ENCODE data around the gene OR52B2. TPM values are rescaled to one million over a fixed set of nuclear protein-coding genes. Genes with fewer than 3 reads are reported as not detected.

The OR52B2 gene
- total and polyA plus RNA-seq, 2 of the 8 experiments (the other 6 are each of a cell fraction or from before 2014, with no cell fraction given) = 0.15 TPM; not detected in 1

DNA sequence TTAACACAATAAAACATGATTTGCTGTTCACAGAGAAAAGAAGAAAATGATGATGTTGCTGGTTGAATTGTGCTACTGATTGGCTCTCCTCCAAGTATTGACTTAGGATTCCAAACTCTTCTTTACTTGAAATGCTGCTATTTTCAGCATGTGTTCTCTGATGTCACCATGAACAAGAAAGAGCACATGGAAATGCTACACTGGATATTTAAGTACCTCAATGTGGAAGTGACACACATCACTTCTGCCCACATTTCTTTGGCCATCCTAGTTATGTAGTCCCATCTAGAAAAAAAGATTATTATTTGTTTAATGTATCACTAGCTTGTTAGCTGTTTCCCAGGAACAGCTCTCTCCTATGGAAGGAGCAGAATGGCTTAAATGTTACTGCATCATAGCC is 27.2 kb downstream of the OR52B2 start:
- Histone ChIP-seq H2BK20ac (ENCODE audit: low read length) (no peak overlapping the region), H3K79me2 (ENCODE audit: control insufficient read depth in 1 of 2, insufficient read depth in 2 of 2, low read length in 2 of 2) (no peaks in the 10 kb centered on the region), H3K4me1 (replicated peaks in 1 of 4; ENCODE audit: control insufficient read depth in 3 of 4, insufficient read depth in 4 of 4, low read length in 3 of 4) (no peaks in the 10 kb centered on the region), H3K23me2 (ENCODE audit: low read depth, low read length) (no peaks in the 10 kb centered on the region), H3K79me1 (ENCODE audit: low read depth, low read length) (no peaks in the 10 kb centered on the region), H2AK5ac (ENCODE audit: low read depth, low read length) (no peak overlapping the region), H3K4ac (replicated peaks; ENCODE audit: insufficient read length, low read depth, low read length) (no peak overlapping the region), H2BK12ac (ENCODE audit: low read depth, low read length) (no peak overlapping the region), H3K4me2 (ENCODE audit: insufficient read depth in 1 of 2, low read depth in 2 of 2, low read length in 2 of 2) (peak overlapping the region in 1 of 2 experiments; percentile 67; a peak in 1 of 4 replicates), H2BK15ac (ENCODE audit: low read length) (no peak overlapping the region), H3K18ac (ENCODE audit: extremely low read depth, low read length) (no peak overlapping the region), H4K8ac (ENCODE audit: extremely low read depth, insufficient read depth, low read length) (no peak overlapping the region), H3K9ac (replicated peaks in 1 of 4; ENCODE audit: extremely low read depth in 1 of 4, low read depth in 3 of 4, low read length in 3 of 4) (no peak overlapping the region), H3K36me3 (ENCODE audit: control insufficient read depth in 2 of 4, insufficient read depth in 4 of 4, low read length in 3 of 4) (no peaks in the 10 kb centered on the region), H3K27me3 (replicated peaks in 1 of 4; ENCODE audit: control insufficient read depth in 3 of 4, extremely low read depth in 1 of 4, insufficient read depth in 3 of 4, low read length in 3 of 4) (no peaks in the 10 kb centered on the region), H3K56ac (replicated peaks; ENCODE audit: insufficient read length, low read depth, low read length) (no peak overlapping the region), H3K23ac (ENCODE audit: insufficient read length) (no peak overlapping the region), H3K9me3 (ENCODE audit: insufficient read depth in 2 of 2, low read depth in 1 of 2, low read length in 1 of 2) (no peaks in the 10 kb centered on the region), H4K91ac (replicated peaks; ENCODE audit: insufficient read length, low read length) (no peak overlapping the region), H3K14ac (ENCODE audit: insufficient read length) (no peak overlapping the region), H4K20me1 (replicated peaks in 1 of 2; ENCODE audit: control insufficient read depth in 1 of 2, insufficient read depth in 2 of 2, low read length in 2 of 2) (no peaks in the 10 kb centered on the region), H2BK5ac (ENCODE audit: low read depth, low read length) (no peak overlapping the region), H3K4me3 (ENCODE audit: extremely low read depth in 1 of 4, insufficient read depth in 2 of 4, low read depth in 3 of 4, low read length in 4 of 4) (no peak overlapping the region), H2AFZ (ENCODE audit: low read length) (no peak overlapping the region), H2BK120ac (replicated peaks; ENCODE audit: low read depth, low read length) (no peak overlapping the region), H4K5ac (ENCODE audit: insufficient read length, low read depth, low read length) (no peak overlapping the region), H3K27ac (ENCODE audit: low read depth, low read length) (no peak overlapping the region)
- FAIRE-seq = no peak
- POLR2A ChIA-PET (ENCODE audit: partially characterized antibody) = interaction anchor here (0.6 kb wide), 1 partner anchor 441 kb away, joined by 3 read pairs; no protein-coding TSS in a partner anchor
- no peak for DNase-seq (ENCODE audit: low read depth in 1 of 2, low spot score in 2 of 2)
- TF ChIP-seq POU5F1 (IDR thresholded peaks at IDR 0.05; ENCODE audit: low read depth, low read length) (no peak), CREB1 (IDR thresholded peaks at IDR 0.05) (no peak), CTBP2 (IDR thresholded peaks at IDR 0.05; ENCODE audit: borderline replicate concordance, insufficient read depth, insufficient read length, low read length) (no peak), HDAC2 (IDR thresholded peaks at IDR 0.05; ENCODE audit: borderline replicate concordance in 1 of 2, low read depth in 2 of 2, low read length in 2 of 2) (no peak), BACH1 (IDR thresholded peaks at IDR 0.05; ENCODE audit: low read length) (no peak), YY1 (IDR thresholded peaks at IDR 0.05; ENCODE audit: low read depth, low read length) (no peak), BCL11A (IDR thresholded peaks at IDR 0.05; ENCODE audit: low read depth in 2 of 2, low read length in 2 of 2) (no peak), SAP30 (IDR thresholded peaks at IDR 0.05; ENCODE audit: insufficient read depth, insufficient replicate concordance, low read length) (no peak), TEAD4 (IDR thresholded peaks at IDR 0.05; ENCODE audit: low read depth, low read length) (no peak)
- TF ChIP-seq, protein P1, sequence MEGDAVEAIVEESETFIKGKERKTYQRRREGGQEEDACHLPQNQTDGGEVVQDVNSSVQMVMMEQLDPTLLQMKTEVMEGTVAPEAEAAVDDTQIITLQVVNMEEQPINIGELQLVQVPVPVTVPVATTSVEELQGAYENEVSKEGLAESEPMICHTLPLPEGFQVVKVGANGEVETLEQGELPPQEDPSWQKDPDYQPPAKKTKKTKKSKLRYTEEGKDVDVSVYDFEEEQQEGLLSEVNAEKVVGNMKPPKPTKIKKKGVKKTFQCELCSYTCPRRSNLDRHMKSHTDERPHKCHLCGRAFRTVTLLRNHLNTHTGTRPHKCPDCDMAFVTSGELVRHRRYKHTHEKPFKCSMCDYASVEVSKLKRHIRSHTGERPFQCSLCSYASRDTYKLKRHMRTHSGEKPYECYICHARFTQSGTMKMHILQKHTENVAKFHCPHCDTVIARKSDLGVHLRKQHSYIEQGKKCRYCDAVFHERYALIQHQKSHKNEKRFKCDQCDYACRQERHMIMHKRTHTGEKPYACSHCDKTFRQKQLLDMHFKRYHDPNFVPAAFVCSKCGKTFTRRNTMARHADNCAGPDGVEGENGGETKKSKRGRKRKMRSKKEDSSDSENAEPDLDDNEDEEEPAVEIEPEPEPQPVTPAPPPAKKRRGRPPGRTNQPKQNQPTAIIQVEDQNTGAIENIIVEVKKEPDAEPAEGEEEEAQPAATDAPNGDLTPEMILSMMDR (IDR thresholded peaks at IDR 0.05; ENCODE audit: control extremely low read depth in 1 of 3, insufficient read depth in 1 of 3, low read depth in 1 of 3, low read length in 3 of 3) = no peak
- TF ChIP-seq, protein P2, sequence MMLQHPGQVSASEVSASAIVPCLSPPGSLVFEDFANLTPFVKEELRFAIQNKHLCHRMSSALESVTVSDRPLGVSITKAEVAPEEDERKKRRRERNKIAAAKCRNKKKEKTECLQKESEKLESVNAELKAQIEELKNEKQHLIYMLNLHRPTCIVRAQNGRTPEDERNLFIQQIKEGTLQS (IDR thresholded peaks at IDR 0.05; ENCODE audit: insufficient read depth, low read depth, low read length) = no peak
- CTCF ChIA-PET (ENCODE audit: partially characterized antibody) = interaction anchor here (1.0 to 2.3 kb wide), 5 partner anchors 18 to 108 kb away, joined by 3 to 7 read pairs (median 3); no protein-coding TSS in a partner anchor
